Panc1 (cell line): ENCODE results near the gene FPR1. TPM values are rescaled to one million over a fixed set of nuclear protein-coding genes. Genes with fewer than 3 reads are reported as not detected.

Source experiments
- ATAC-seq: fragments of 200-7000 bp; cut with Tn5 transposase; 2 replicates; pipeline ENCODE4 v1.9.1; 2020; ENCODE audit warnings: mild to moderate bottlenecking, moderate library complexity
- BruUV-seq: library from RNA; stranded (reverse); fragments of 400-500 nt; replicated peaks from 2 replicates; lab custom pipeline; 2021; lab: Mats Ljungman, UMichigan
- CTCF ChIA-PET: fragments of 300-600 bp; sonication (Branson Sonifier 250); formaldehyde crosslinking; loops from one replicate; lab custom pipeline; 2022; ENCODE audit warnings: antibody characterized with exemption; lab: Charles Lee
- POLR2A ChIA-PET: fragments of 300-600 bp; sonication (Branson Sonifier 250); formaldehyde crosslinking; loops from one replicate; lab custom pipeline; 2022; ENCODE audit warnings: antibody characterized with exemption; lab: Charles Lee
- DNase-seq: peaks from one replicate; pipeline ENCODE4 v3.0.0-alpha.2; 2010; ENCODE audit warnings: low read depth, low spot score
- H3K27ac ChIP-seq: 2 replicates; pipeline ENCODE4 v1.5.1; 2011; ENCODE audit warnings: mild to moderate bottlenecking, low read length, inconsistent platforms
- H3K27me3 ChIP-seq: fragments of 200-500 bp; sonication (Bioruptor generic); 2 replicates; pipeline ENCODE4 v1.6.0; 2014; ENCODE audit warnings: low read length, inconsistent platforms; ENCODE audit not compliant: control insufficient read depth, insufficient read depth
- H3K36me3 ChIP-seq: fragments of 200-500 bp; sonication (Bioruptor generic); 2 replicates; pipeline ENCODE4 v1.5.1; 2014; ENCODE audit warnings: inconsistent platforms, mild to moderate bottlenecking, low read length, moderate library complexity; ENCODE audit not compliant: control insufficient read depth, insufficient read depth
- H3K4me1 ChIP-seq: 2 replicates; pipeline ENCODE4 v1.5.1; 2011; ENCODE audit warnings: inconsistent platforms, mild to moderate bottlenecking, low read length, moderate library complexity; ENCODE audit not compliant: control insufficient read depth, insufficient read depth
- H3K4me3 ChIP-seq, 2 experiments: 2 replicates each; pipeline ENCODE4 v1.5.1; 2011 to 2012; ENCODE audit warnings: low read depth in 2 of 2, low read length in 2 of 2, mild to moderate bottlenecking in 2 of 2, inconsistent platforms in 1 of 2, moderate library complexity in 1 of 2
- H3K9me3 ChIP-seq: fragments of 200-500 bp; sonication (Bioruptor generic); 2 replicates; pipeline ENCODE4 v1.5.1; 2014; ENCODE audit warnings: low read depth, mild to moderate bottlenecking, inconsistent platforms, low read length, moderate library complexity; ENCODE audit not compliant: control insufficient read depth, insufficient read depth
- SIN3A ChIP-seq: IDR thresholded peaks from 2 replicates; pipeline ENCODE4 v1.6.1; 2012; ENCODE audit warnings: low read depth, mild to moderate bottlenecking, low read length, moderate library complexity, borderline replicate concordance; ENCODE audit not compliant: insufficient read depth
- TCF7L2 ChIP-seq: IDR thresholded peaks from 2 replicates; pipeline ENCODE4 v1.6.1; 2011; ENCODE audit warnings: mild to moderate bottlenecking, low read depth, low read length, inconsistent platforms
- in situ Hi-C: cut with HindIII; loops from 2 replicates; pipeline ENCODE4 v1.10.0; 2016; ENCODE audit warnings: low sequenced_read_pairs, low pct_unique_long_range_greater_than_20kb
- intact Hi-C: fragments of 100-400 bp; cut with micrococcal nuclease; formaldehyde crosslinking; loops from one replicate; pipeline ENCODE4 v1.10.0; 2022; ENCODE audit not compliant: unreplicated experiment
- total RNA-seq: library from RNA; stranded (reverse); gene quantifications from one replicate; pipeline ENCODE4 v1.2.1, GENCODE V29; 2021; ENCODE audit not compliant: unreplicated experiment
- TF ChIP-seq, protein P1 (sequence below): fragments of 450-650 bp; IDR thresholded peaks from 2 replicates; pipeline ENCODE4 v1.5.1; 2017; ENCODE audit warnings: mild to moderate bottlenecking
- TF ChIP-seq, protein P2 (sequence below), 2 experiments: IDR thresholded peaks; 2 replicates each; pipeline ENCODE4 v1.6.1; 2011 to 2012; ENCODE audit warnings: low read depth in 2 of 2, control low read depth in 1 of 2, low read length in 1 of 2, mild to moderate bottlenecking in 1 of 2, moderate library complexity in 1 of 2; ENCODE audit not compliant: insufficient read depth in 1 of 2

The FPR1 gene
- total RNA-seq, 1 experiment from 2014 or later, result not detected

DNA sequence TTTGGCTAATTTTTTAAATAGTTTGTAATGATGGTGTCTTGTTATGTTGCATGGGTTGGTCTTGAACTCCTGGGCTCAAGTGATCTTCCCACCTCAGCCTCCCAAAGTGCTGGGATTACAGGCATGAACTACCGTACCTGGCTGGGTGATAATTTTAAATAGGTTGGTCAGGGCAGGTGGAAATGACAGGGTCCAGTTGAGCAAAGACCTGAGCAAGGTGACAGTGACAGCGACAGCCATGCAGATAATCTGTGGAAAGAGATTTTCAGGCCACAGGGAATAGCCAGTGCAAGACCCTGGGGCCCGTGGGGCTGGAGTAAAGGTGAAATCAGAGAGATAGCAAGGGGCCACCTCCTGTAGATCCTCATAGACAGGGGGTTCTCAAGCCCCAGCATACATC lies 55.1 kb downstream of the FPR1 start:
- Histone ChIP-seq H3K27me3 (no peaks in the 10 kb centered on the region), H3K4me3 (no peak overlapping the region), H3K4me1 (peaks cover 7% of the 10 kb centered on the region), H3K36me3 (no peaks in the 10 kb centered on the region), H3K27ac (no peak overlapping the region), H3K9me3 (no peaks in the 10 kb centered on the region)
- DNase-seq, result no peak
- ChIA-PET CTCF (no interaction called here), POLR2A (no interaction called here)
- TSS peak; percentile 9 for BruUV-seq
- intact Hi-C loops (no loop called here), in situ Hi-C loops (no loop called here)
- no peak for ATAC-seq
- TF ChIP-seq SIN3A (no peak), TCF7L2 (no peak)
- TF ChIP-seq, protein P1, sequence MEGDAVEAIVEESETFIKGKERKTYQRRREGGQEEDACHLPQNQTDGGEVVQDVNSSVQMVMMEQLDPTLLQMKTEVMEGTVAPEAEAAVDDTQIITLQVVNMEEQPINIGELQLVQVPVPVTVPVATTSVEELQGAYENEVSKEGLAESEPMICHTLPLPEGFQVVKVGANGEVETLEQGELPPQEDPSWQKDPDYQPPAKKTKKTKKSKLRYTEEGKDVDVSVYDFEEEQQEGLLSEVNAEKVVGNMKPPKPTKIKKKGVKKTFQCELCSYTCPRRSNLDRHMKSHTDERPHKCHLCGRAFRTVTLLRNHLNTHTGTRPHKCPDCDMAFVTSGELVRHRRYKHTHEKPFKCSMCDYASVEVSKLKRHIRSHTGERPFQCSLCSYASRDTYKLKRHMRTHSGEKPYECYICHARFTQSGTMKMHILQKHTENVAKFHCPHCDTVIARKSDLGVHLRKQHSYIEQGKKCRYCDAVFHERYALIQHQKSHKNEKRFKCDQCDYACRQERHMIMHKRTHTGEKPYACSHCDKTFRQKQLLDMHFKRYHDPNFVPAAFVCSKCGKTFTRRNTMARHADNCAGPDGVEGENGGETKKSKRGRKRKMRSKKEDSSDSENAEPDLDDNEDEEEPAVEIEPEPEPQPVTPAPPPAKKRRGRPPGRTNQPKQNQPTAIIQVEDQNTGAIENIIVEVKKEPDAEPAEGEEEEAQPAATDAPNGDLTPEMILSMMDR, result no peak
- TF ChIP-seq, protein P2, sequence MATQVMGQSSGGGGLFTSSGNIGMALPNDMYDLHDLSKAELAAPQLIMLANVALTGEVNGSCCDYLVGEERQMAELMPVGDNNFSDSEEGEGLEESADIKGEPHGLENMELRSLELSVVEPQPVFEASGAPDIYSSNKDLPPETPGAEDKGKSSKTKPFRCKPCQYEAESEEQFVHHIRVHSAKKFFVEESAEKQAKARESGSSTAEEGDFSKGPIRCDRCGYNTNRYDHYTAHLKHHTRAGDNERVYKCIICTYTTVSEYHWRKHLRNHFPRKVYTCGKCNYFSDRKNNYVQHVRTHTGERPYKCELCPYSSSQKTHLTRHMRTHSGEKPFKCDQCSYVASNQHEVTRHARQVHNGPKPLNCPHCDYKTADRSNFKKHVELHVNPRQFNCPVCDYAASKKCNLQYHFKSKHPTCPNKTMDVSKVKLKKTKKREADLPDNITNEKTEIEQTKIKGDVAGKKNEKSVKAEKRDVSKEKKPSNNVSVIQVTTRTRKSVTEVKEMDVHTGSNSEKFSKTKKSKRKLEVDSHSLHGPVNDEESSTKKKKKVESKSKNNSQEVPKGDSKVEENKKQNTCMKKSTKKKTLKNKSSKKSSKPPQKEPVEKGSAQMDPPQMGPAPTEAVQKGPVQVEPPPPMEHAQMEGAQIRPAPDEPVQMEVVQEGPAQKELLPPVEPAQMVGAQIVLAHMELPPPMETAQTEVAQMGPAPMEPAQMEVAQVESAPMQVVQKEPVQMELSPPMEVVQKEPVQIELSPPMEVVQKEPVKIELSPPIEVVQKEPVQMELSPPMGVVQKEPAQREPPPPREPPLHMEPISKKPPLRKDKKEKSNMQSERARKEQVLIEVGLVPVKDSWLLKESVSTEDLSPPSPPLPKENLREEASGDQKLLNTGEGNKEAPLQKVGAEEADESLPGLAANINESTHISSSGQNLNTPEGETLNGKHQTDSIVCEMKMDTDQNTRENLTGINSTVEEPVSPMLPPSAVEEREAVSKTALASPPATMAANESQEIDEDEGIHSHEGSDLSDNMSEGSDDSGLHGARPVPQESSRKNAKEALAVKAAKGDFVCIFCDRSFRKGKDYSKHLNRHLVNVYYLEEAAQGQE (IDR thresholded peaks at IDR 0.05; ENCODE audit: insufficient read depth in 1 of 2, low read depth in 2 of 2, low read length in 1 of 2), result no peak

Other genes with a start within 250 kb of the FPR1 start
- gene SIGLEC6, start 220.2 kb downstream of the FPR1 start, total RNA-seq, result not detected
- 7.3 TPM for gene ZNF175, start 180.6 kb downstream of the FPR1 start, total RNA-seq
- not detected for gene SIGLEC5, start 121.5 kb downstream of the FPR1 start, total RNA-seq
- gene SIGLEC14, start 105.1 kb downstream of the FPR1 start, total RNA-seq, result not detected
- gene SPACA6, start 58.5 kb downstream of the FPR1 start, total RNA-seq, result 14.3 TPM
- not detected for gene HAS1, start 27.9 kb downstream of the FPR1 start, total RNA-seq
- not detected for gene FPR2, start 9.3 kb upstream of the FPR1 start, total RNA-seq
- gene FPR3, start 43.3 kb upstream of the FPR1 start, total RNA-seq, result 0.08 TPM
- gene ZNF577, start 136.1 kb upstream of the FPR1 start, total RNA-seq, result 3.6 TPM
- gene ZNF649, start 153.1 kb upstream of the FPR1 start, total RNA-seq, result 4.3 TPM
- gene ZNF613, start 175.6 kb upstream of the FPR1 start, total RNA-seq, result 3.1 TPM
- gene ZNF350, start 235.0 kb upstream of the FPR1 start, total RNA-seq, result 5.1 TPM